Duodenal mucosa (tissue), 2 donors: ENCODE results near the gene UNC93B1.

Experiments
- H3K27ac ChIP-seq: one replicate; pipeline ENCODE4 v1.7.0; 2013; ENCODE audit warnings: low read depth, low read length
- H3K27me3 ChIP-seq, 2 donors: one replicate each; pipeline ENCODE4 v1.7.0; 2013; ENCODE audit warnings: low read length in 2 of 2, control low read depth in 1 of 2; ENCODE audit not compliant: insufficient read depth in 2 of 2, control insufficient read depth in 1 of 2
- H3K36me3 ChIP-seq, 2 donors: one replicate each; pipeline ENCODE4 v1.7.0; 2013; ENCODE audit warnings: low read length in 2 of 2, control low read depth in 1 of 2; ENCODE audit not compliant: insufficient read depth in 2 of 2, control insufficient read depth in 1 of 2
- H3K4me1 ChIP-seq, 2 donors: one replicate each; pipeline ENCODE4 v1.7.0; 2013; ENCODE audit warnings: low read length in 2 of 2, control low read depth in 1 of 2; ENCODE audit not compliant: insufficient read depth in 2 of 2, control insufficient read depth in 1 of 2
- H3K4me3 ChIP-seq, 2 donors: one replicate each; pipeline ENCODE4 v1.7.0; 2013; ENCODE audit warnings: low read length in 2 of 2, low read depth in 1 of 2
- H3K9ac ChIP-seq, 2 donors: one replicate each; pipeline ENCODE4 v1.7.0; 2013; ENCODE audit warnings: low read length in 2 of 2, low read depth in 1 of 2
- H3K9me3 ChIP-seq, 2 donors: one replicate each; pipeline ENCODE4 v1.7.0; 2013; ENCODE audit warnings: low read length in 2 of 2, control low read depth in 1 of 2; ENCODE audit not compliant: control insufficient read depth in 1 of 2

UNC93B1 gene

GRCh38 chr11:68003846-68004550 lies at the start of gene UNC93B1:
UNC93B1 (minus strand) TSS chr11:68004097; CDS start chr11:68004043, 54 bp downstream.
- no peaks in the 10 kb centered on the region for H3K9me3 ChIP-seq
- peak within 1 kb of the TSS in 1 of 2 donors; percentile 60 for H3K9ac ChIP-seq
- peak within 1 kb of the TSS; percentile 63 to 69 for H3K4me3 ChIP-seq
- no peaks in the 10 kb centered on the region for H3K27me3 ChIP-seq
- H3K27ac ChIP-seq: peak within 1 kb of the TSS; percentile 32
- H3K36me3 ChIP-seq: no peaks in the 10 kb centered on the region
- peaks cover 28 to 38% of the 10 kb centered on the region in 2 donors for H3K4me1 ChIP-seq

- Histone ChIP-seq H3K9ac (no peak overlapping the region), H3K27ac (no peak overlapping the region), H3K36me3 (peaks cover 10 to 64% of the 10 kb centered on the region in 2 donors)
Measured at GRCh38 chr11:68053117-68053516, 49.2 kb upstream of the UNC93B1 start.

GRCh38 chr11:68052137-68052873 lies 48.4 kb upstream of the UNC93B1 start:
- no peak overlapping the region for H3K4me3 ChIP-seq
- no peak overlapping the region for H3K27ac ChIP-seq
- H3K9me3 ChIP-seq: no peaks in the 10 kb centered on the region
- H3K27me3 ChIP-seq: no peaks in the 10 kb centered on the region
- peaks cover 15 to 68% of the 10 kb centered on the region in 2 donors for H3K36me3 ChIP-seq
- no peaks in the 10 kb centered on the region for H3K4me1 ChIP-seq
- no peak overlapping the region for H3K9ac ChIP-seq

More at GRCh38 chr11:68053117-68053516, 49.2 kb upstream of the UNC93B1 start:
- Histone ChIP-seq H3K4me3 (no peak overlapping the region), H3K27me3 (no peaks in the 10 kb centered on the region), H3K4me1 (no peaks in the 10 kb centered on the region), H3K9me3 (no peaks in the 10 kb centered on the region)

DNA sequence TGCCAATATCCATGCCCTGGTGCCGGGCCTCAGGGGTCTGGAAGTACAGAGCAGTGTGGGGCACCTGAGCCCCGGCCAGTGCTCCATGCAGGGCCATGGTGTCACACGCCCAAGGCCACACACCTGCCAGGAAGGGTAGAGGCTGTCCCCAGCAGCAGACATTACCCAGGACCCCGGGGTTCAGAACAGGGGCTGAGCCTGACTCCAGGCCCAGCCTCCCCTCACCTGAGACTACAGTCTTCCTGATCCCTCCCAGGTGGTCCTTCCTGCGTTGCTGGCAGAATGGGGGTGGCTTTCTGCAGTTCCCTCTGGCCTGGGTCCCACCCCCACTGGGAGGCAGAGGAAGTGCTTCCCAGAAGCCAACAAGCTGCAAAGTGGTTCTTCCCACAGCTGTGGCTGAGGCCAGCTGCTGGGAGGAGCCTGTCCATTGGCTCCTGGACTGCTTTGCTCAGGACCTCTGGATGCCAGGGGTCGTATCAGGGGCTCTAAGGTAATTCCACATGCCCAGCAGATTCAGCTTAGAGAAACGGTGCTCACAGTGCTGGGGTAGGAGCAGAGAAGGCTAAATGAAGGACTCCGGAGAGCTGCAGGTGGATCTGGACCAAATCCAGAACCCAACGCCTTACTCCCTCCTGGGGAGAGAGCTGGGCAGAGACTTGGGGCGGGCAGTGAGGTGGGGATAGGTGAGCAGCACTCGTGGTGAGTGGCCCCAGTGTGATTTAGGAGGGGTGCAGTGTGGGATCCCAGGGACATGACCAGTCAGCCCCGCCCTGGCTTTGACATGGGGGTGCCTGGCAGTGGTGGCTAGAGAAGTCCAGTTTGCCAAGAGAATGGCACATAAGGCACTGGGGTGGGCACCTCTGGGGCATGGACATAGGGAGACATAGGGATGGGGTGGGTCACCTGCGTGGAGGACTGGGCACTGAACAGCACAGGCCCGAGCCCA lies 47.6 kb upstream of the UNC93B1 start:
- no peak overlapping the region for H3K9ac ChIP-seq
- no peak overlapping the region for H3K27ac ChIP-seq
- H3K27me3 ChIP-seq: no peaks in the 10 kb centered on the region
- H3K4me3 ChIP-seq: no peak overlapping the region
- H3K4me1 ChIP-seq: no peaks in the 10 kb centered on the region
- no peaks in the 10 kb centered on the region for H3K9me3 ChIP-seq
- peaks cover 15 to 68% of the 10 kb centered on the region in 2 donors for H3K36me3 ChIP-seq

GRCh38 chr11:68050371-68050841 lies 46.5 kb upstream of the UNC93B1 start:
- Histone ChIP-seq H3K9ac (no peak overlapping the region), H3K27me3 (no peaks in the 10 kb centered on the region), H3K9me3 (no peaks in the 10 kb centered on the region), H3K36me3 (peaks cover 15 to 72% of the 10 kb centered on the region in 2 donors), H3K4me1 (no peaks in the 10 kb centered on the region), H3K27ac (no peak overlapping the region), H3K4me3 (no peak overlapping the region)

DNA sequence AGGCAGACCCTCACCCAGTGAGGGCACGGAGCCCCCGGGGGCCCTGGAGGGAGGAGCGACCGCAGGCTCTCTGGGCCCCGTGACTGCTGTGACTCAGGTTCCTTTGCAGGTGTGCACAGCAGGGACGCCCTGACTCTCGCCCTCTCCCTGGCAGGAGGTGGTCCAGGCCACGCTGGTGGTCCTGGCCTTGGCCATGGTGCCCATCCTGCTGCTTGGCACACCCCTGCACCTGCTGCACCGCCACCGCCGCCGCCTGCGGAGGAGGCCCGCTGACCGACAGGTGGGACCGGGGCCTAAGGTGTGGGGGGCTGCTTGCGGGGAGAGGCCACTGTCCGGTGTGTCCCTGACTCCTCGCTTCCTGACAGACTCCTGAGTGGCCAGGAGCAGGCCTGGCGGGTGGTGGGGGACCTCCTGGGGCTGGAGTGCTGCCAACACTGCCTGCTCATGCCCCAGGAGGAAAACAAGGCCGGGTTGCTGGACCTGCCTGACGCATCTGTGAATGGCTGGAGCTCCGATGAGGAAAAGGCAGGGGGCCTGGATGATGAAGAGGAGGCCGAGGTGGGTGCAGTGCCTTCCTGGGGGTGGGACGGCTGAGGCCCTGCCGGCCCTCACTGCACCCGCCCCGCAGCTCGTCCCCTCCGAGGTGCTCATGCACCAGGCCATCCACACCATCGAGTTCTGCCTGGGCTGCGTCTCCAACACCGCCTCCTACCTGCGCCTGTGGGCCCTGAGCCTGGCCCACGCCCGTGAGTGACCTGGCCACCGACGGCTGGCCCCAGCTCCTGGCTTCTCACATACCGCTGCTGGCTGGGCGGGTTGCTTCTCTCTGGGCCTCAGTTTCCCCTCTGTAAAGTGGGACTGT lies 45.8 kb upstream of the UNC93B1 start:
- Histone ChIP-seq H3K4me3 (no peak overlapping the region), H3K27ac (no peak overlapping the region), H3K4me1 (no peaks in the 10 kb centered on the region), H3K36me3 (peaks cover 20 to 77% of the 10 kb centered on the region in 2 donors), H3K27me3 (no peaks in the 10 kb centered on the region), H3K9me3 (no peaks in the 10 kb centered on the region), H3K9ac (no peak overlapping the region)

DNA sequence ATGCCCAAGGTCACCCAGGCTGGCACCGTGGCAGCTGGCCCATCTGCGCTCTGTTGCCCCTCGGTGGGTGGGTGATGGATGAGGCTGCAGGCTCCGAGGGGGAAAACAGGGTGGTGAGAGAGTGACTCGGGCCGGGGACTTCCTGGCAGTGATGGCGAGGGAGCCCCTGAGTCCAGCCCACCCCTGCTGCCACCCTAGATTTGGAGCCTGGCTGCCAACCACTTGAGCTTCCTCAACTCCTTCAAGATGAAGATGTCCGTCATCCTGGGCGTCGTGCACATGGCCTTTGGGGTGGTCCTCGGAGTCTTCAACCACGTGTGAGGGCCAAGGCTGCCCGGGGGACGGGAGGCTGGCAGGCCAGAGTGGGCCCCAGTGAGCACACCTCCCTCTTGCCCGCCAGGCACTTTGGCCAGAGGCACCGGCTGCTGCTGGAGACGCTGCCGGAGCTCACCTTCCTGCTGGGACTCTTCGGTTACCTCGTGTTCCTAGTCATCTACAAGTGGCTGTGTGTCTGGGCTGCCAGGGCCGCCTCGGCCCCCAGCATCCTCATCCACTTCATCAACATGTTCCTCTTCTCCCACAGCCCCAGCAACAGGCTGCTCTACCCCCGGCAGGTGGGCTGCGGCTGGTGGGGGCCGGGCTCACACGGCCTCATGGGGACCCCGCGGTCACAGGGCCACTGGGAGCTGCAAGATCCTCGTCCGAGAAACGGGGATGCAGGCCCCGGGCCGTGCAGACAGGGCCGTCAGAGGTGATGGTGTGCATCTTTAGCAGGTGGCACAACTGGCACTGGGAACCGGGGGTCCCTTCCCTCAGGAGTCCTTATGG lies 45.0 kb upstream of the UNC93B1 start:
- Histone ChIP-seq H3K4me3 (no peak overlapping the region), H3K9me3 (no peaks in the 10 kb centered on the region), H3K36me3 (peaks cover 25 to 79% of the 10 kb centered on the region in 2 donors), H3K27me3 (no peaks in the 10 kb centered on the region), H3K27ac (no peak overlapping the region), H3K4me1 (no peaks in the 10 kb centered on the region), H3K9ac (no peak overlapping the region)

DNA sequence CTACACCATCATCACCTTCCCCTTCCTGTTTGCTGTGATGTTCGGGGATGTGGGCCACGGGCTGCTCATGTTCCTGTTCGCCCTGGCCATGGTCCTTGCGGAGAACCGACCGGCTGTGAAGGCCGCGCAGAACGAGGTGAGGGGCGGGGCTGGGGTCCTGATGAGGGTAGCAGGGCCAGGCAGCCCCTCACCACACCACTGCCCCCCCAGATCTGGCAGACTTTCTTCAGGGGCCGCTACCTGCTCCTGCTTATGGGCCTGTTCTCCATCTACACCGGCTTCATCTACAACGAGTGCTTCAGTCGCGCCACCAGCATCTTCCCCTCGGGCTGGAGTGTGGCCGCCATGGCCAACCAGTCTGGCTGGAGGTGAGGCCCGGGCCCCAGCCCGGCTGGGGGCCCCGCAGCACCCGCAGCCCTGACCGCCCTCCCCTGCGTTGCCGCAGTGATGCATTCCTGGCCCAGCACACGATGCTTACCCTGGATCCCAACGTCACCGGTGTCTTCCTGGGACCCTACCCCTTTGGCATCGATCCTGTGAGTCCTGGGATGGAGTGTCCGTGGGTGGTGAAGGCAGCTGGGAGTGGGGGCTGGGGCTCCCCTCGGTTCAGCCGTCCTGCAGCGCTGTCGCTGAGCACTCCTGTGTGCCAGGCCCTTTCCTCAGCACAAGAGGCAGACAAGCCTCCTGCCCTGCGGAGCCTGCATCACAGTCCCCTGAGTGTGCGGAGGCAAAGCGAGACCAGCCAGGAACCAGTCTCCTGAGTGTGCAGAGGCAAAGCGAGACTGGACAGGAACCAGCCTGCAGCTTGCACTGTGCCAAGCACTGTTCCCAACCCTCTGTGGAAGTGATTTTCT lies 43.8 kb upstream of the UNC93B1 start:
- H3K27ac ChIP-seq: no peak overlapping the region
- H3K9ac ChIP-seq: no peak overlapping the region
- no peaks in the 10 kb centered on the region for H3K27me3 ChIP-seq
- H3K4me3 ChIP-seq: no peak overlapping the region
- peaks cover 7 to 8% of the 10 kb centered on the region in 2 donors for H3K4me1 ChIP-seq
- no peaks in the 10 kb centered on the region for H3K9me3 ChIP-seq
- peaks cover 25 to 84% of the 10 kb centered on the region in 2 donors for H3K36me3 ChIP-seq
